ENCODE data around the gene WARS2.
"Not testable (repeated sequence)": the region's sequence is repeated elsewhere in the genome, so short reads cannot be mapped to it uniquely, and the experiment has no call there.

WARS2 gene

DNA sequence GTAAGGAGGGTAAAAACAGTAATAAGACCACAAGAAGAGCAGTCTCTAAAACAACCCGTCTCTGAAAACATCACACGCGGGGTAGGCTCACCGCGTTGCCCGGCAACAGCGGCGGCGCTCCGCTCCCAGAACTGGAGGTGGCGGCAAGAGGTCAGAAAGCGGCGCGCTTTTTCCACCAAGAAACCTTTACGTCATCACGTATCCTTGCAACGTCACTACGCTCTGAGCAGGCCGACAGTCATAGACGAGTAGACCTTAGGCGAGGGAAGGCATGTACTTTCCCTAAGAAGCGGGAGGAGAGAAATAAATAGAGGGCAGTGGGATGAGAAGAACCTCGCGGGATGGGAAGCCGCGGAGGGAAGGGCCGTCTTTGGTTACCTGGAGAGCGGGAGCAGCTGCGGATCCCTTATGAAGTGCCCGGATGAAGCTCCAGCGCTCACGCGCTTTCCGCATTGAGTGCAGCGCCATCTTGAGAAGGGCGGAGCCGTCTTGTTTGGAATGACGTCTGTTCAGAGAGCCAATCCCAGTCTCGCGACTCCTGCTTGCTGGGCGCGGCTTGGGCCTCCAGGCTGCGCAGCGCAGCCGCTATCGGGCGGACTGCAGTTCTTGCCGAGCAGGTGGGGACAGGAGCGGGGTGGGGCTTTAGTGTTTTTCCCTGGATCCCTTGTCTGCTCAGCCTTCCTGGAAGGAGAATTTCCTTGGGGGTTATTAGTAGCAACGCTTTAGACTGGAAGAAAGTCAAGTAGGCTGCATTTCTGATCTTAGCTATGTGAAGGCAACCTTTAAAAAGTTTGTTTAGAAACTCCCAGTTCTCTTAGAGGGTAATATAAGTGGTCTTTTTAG is at the start of gene WARS2:
TSS of gene WARS2 (minus strand) at position 477 of the 843 bp plus-strand sequence. CDS start at position 468, 9 bp downstream.
- DNase-seq (ENCODE audit: low read depth), result peak; percentile 98

DNA sequence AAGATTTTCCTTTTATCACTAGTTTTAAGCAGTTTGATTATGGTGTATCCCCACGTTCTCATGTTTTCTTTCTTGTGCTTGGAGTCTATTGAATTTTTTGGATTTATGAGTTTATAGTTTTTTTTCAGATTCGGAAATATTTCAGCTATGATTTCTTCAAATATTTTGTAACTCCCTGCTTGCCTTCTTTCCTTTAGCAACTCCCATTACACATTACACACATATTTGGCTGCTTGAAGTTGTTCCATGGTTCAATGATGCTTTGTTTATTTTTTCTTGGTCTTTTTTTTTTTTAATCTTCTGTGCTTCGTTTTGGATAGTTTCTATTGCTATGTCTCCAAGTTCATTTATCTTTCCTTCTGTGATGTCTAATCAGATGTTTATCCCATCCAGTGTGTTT is 48.5 kb upstream of the WARS2 start:
- DNase-seq (ENCODE audit: low read depth), result peak; percentile 56

DNA sequence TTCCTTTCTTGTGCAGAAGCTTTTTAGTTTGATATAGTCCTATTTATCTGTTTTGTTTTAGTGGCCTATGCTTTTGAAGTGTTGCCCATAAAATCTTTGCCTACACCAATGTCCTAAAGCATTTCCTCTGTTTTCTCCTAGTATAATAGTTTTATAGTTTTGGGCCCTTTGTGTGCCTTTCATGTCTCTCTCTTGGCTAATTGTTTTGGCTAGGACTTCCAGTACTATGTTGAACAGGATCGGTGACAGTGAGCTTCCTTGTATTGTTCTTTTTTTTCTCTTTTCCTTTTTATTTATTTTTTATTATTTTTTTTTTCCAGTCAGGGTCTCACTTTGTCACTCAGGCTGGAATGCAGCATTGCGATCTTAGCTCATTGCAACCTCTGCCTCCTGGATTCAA is 47.0 kb upstream of the WARS2 start:
- no peak for DNase-seq (ENCODE audit: low read depth)

DNA sequence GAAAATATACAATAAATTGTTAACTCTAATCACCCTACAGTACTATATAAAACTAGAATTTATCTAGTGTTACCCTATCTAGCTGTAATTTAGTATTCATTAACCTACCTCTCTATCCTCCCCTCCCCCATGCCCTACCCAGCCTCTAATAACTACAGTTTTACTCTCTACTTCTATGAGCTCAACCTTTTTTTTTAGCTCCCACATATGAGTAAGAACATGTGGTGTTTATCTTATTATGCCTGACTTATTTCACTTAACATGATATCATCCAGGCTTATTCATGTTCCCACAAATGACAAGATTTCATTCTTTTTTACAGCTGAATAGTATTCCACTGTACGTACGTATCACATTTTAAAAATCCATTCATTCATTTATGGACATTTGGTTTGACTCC is 46.0 kb upstream of the WARS2 start:
- DNase-seq (ENCODE audit: low read depth), result peak; percentile 7

DNA sequence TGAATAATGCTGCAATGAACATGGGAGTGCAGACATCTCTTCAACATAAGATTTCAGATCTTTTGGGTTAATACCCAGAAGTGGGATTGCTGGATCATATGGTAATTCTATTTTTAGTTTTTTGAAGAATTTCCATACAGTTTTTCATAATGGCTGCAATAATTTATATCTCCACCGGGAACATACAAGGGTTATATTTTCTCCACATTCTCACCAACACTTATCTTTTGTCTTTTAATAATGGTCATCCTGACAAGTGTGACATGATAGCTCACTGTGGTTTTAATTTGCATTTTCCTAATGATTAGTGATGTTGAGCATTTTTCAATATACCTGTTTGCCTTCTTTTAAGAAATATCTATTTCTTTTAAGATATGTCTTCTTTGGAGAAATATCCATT is 44.5 kb upstream of the WARS2 start:
- DNase-seq (ENCODE audit: low read depth), result no peak

DNA sequence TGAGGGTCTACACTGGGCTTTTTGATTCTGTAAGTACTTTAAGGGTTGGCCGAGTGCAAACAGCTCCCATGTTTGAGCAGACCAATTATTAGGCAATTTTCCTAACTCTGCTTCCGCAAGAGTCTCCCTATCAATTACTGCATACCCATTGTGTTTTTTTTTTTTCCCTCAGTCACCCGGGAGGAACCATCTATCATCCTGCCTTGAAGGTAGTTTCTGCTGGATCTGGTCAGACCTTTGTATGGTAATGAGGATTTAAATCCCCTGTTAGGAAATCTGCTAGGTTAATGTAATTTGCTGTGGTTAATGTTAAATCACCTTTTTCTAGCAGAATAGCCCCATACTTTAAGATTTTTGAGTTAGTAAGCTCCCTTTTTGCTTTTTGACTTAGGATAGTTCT is 40.8 kb upstream of the WARS2 start:
- no peak for DNase-seq (ENCODE audit: low read depth)

DNA sequence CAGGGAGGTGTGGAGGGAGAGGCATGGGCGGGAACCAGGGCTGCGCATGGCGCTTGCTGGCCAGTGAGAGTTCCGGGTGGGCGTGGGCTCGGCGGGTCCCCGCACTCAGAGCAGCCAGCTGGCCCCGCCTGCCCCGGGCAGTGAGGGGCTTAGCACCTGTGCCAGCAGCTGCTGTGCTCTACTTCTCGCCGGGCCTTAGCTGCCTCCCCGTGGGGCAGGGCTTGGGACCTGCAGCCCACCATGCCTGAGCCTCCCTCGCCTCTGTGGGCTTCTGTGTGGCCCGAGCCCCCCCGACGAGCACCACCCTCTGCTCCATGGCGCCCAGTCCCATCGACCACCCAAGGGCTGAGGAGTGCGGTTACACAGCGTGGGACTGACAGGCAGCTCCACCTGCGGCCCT is 38.6 kb upstream of the WARS2 start:
- no peak for DNase-seq (ENCODE audit: low read depth)

DNA sequence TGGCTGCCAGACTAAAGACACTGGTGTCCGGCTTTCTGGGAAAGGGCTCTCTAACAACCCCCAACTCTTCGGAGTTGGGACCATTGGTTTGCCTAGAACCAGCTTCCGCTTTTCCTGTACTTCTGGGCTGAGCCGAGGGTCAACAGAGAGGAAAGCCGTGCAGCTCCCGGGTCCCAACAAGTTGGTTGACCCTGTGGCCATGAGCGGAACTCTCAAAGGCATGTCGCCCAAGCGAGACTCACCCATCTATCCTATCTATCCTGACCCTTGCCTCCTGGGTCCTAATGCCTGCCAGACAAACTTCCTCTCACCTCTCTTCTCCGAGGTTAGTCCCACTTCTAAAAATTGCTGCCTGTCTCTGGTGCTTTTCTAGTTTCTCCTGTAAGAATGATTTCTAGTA is 32.5 kb upstream of the WARS2 start:
- not testable (repeated sequence) for DNase-seq (ENCODE audit: low read depth)

DNA sequence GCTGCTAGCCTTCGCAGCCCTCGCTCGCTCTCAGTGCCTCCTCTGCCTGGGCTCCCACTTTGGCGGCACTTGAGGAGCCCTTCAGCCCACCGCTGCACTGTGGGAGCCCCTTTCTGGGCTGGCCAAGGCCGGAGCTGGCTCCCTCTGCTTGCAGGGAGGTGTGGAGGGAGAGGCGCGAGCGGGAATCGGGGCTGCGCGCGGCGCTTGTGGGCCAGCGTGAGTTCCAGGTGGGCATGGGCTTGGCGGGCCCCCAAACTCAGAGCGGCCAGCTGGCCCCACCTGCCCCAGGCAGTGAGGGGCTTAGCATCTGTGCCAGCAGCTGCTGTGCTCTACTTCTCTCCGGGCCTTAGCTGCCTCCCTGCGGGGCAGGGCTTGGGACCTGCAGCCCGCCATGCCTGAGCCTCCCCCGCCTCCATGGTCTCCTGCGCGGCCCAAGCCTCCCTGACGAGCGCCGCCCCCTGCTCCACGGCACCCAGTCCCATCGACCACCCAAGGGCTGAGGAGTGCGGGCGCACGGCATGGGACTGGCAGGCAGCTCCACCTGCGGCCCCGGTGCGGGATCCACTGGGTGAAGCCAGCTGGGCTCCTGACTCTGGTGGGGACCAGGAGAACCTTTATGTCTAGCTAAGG is 31.0 kb upstream of the WARS2 start:
- DNase-seq (ENCODE audit: low read depth), result not testable (repeated sequence)

DNA sequence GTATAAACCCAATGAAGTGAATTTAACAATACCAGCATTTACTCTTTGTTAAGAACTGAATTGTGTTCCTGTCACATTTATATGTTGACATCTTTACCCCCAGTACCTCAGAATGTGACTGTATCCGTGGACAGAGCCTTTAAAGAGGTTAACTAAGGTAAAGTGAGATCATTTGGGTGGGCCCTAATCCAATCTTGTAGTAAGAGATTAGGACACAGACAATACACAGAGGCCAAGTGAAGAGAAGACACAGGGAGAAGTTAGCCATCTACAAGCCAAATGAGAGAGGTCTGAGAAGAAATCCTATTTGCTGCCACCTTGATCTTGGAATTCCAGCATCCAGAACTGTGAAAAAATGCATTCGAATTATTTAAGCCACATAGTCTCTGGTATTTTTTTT is 22.9 kb upstream of the WARS2 start:
- DNase-seq (ENCODE audit: low read depth), result no peak

DNA sequence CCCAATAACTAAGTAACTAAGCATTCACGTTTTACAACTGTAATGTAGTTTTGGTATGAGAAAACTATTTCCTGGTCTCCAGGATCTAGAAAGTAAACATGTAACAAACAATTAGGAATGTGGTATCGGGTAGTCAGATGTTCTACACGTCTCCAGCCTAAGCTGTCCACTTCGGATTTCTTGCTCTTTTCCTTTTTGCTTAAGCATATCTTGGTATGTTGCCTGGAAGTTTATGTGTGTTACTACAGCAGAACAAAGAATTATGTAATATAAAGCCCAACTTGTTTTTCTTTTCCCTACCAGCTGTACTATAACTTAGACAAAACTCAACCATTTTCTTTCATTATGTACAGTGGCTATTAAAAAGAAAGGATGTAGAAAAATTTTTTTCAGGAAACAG is 20.4 kb upstream of the WARS2 start:
- DNase-seq (ENCODE audit: low read depth), result peak; percentile 90

DNA sequence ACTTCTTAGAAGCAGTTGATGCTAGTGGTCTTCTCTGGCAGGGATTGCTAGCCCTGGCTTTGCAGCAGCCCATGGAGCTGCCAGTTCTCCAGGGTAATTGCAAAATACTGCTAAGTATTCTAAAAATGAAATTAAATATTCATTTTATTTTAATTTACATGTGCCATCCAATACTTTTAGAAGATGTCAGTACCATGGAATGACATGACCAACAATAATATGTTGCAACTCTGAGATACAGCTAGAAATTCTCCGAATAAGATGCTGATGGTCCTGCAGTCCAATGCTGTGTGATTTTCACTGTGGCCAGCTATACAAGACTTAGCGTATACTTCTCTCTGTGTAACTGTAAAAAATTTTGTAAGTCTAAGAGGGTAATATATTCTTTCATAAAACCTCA is 20.0 kb upstream of the WARS2 start:
- peak; percentile 42 for DNase-seq (ENCODE audit: low read depth)

DNA sequence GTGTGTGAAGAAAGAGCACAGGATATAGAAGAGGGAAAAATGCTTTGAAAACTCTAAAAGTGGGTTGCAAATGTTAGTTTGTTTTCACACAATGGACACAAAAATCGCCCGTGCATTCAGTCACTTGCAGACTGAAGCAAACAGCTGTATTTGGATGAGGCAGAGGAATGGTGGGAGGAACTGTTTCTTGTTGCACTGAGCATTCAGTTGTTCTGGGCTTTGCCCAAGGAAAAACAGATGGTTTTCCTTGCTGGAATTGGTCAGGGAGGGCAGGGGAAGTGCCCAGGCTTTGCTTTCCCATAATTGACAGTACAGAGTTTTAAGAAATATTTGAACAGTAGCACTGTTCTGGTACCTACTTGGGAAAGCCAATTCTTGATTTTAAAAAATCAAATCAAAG is 19.5 kb upstream of the WARS2 start:
- no peak for DNase-seq (ENCODE audit: low read depth)

DNA sequence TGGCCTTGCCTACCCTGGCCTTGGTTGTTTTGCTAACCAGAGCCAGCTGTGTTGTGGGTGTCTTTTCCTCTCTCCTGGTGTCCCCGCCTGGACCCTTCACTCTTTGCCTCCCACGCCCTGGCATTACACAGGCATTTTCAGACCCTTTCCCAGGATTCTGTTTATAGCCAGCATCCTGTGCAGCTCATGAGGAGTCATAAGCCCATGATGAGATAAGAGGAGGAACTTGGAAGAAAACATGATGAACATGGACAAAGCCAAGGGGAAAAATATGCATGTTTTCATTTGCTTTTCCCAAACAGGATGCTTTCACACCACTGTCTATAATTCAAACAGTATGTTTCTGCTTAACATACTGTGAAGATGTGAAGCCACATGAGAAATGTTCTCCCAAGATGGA is 18.7 kb upstream of the WARS2 start:
- DNase-seq (ENCODE audit: low read depth), result peak; percentile 22

DNA sequence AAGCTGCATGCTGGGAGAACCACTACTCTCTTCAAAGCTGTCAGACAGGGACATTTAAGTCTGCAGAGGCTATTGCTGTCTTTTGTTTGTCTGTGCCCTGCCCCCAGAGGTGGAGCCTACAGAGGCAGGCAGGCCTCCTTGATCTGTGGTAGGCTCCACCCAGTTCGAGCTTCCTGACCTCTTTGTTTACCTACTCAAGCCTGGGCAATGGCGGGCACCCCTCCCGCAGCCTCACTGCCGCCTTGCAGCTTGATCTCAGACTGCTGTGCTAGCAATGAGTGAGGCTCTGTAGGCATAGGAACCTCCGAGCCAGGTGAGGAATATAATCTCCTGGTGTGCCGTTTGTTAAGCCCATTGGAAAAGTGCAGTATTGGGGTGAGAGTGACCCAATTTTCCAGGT is 16.3 kb upstream of the WARS2 start:
- not testable (repeated sequence) for DNase-seq (ENCODE audit: low read depth)

DNA sequence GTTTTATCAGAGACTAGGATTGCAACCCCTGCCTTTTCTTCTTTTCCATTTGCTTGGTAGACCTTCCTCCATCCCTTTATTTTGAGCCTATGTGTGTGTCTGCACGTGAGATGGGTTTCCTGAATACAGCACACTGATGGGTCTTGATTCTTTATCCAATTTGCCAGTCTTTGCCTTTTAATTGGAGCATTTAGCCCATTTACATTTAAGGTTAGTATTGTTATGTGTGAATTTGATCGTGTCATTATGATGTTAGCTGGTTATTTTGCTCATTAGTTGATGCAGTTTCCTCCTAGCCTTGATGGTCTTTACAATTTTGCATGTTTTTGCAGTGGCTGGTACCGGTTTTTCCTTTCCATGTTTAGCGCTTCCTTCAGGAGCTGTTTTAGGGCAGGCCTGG is 14.6 kb upstream of the WARS2 start:
- not testable (repeated sequence) for DNase-seq (ENCODE audit: low read depth)

DNA sequence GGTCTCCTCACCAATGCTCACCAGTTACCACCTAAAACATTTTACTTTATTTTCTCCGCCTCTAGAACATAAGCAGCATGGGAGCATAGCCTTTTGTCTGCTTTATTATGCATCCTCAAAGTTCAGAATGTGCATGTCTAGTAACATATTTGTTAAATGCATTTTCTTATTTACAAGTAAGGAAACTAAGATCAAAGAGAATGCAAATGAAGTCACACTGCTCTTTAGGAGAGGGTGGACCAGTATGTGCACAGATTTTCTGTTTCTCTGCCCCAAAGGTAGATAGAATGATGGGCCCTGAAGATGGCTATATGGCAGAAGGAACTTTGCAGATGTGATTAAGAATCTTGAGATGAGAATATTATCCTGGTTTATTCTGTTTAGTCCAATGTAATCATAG is 9.7 kb upstream of the WARS2 start:
- no peak for DNase-seq (ENCODE audit: low read depth)

DNA sequence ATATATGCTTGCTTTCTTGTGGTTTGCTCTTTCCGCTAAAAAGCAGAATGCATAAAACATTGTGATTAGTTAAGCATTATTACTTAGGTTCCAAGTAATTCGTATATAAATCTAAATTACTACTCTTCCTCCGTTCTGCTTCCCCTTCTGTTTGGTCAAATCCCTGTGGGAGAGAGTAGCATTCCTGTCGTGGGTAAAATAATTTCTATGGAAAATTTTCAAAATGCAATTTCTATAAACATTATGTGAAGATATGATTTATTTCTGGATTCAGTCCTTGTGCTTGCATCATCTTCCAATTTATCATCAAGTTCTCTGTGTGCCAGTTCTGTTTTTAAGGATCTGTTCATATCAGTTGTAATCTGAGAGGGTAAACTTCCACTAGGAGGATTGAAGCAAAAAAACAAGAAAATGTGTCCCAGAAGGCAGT is 7.2 kb upstream of the WARS2 start:
- DNase-seq (ENCODE audit: low read depth), result peak; percentile 61

DNA sequence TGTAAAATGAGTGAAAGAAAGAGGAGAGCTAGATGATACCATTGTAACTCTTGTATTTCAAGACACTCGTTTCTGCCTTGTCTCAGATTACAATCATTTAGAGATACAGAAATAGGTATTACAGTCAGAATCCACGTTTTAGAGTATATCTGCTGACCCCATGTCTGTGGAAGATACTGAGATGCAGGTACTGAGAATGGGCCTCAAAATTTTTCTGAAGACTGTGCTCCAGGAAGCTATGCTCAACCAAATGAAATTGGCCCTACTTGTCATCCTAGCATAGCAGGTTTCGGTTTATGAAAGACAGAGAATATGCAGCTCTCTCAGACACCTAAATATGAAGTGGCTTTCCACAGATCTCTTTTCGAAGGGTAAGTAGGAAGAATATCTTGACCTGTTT is 6.0 kb upstream of the WARS2 start:
- no peak for DNase-seq (ENCODE audit: low read depth)

DNA sequence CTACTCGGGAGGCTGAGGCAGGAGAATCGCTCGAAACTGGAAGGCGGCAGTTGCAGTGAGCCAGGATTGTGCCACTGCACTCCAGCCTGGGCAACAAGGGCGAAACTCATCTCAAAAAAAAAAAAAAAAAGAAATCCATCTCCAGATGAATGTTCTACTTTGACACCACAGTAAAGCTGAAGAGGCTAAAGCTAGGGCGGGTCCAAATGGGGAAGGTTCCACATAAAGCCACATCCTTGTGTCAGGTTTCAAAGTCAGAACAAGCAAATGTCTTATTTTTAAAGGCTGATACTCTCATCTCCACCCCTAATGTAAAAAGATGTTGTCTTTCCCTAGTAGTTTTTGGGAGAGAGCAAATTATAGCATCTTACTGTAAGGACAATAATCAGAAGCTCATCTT is 4.4 kb upstream of the WARS2 start:
- DNase-seq (ENCODE audit: low read depth), result no peak

DNA sequence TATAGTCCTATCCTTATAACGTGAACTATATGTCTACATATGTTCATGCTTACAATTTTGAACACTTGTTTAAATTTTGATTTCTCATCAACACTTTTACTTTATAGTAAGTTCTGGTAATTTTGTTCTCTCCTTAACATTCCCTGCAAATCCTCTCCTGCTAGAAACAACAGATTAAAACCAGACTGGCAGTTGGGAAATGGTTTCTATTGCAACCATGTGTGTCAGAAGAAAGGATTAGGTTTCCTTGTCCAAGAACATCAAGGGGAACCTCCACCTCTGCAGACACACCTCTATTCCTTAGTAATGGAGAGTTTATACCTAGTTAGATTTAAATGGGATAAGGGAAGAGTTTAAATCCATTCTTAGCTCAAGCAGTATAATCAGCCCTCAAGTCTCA is 3.3 kb upstream of the WARS2 start:
- no peak for DNase-seq (ENCODE audit: low read depth)

DNA sequence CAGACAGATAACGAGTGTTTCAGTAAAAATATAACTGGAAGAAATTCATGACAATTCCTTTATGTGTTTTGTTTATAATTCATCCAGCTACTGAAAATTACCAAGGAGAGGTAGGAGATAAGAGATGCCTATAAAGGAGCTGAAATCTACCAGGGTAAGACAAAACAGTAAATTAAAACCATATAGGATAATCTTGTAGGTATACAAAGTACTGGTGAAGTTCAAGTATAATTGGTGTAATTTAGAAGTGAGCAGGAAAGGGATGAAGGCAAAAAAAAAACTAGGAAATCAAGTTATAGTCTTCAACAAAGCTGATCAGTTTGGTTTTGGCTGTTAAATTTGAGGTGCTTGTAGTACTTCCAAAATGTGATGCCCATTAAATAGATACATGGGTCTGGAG is 1.2 kb upstream of the WARS2 start:
- no peak for DNase-seq (ENCODE audit: low read depth)

DNA sequence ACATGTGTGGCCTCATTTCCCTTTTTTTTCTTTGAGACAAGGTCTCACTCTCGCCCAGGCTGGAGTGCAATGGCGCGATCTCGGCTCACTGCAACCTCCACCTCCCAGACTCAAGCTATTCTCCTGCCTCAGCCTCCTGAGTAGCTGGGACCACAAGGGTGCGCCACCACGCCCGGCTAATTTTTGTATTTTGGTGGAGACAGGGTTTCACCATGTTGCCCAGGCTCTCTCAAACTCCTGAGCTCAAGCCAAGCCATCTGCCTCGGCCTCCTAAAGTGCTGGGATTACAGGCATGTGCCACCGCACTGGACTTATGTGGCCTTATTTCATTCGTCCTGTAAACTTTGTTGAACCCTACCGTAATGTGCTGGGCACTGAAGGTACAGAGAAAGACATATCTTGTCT is 569 bp upstream of the WARS2 start:
- DNase-seq (ENCODE audit: low read depth), result no peak

DNA sequence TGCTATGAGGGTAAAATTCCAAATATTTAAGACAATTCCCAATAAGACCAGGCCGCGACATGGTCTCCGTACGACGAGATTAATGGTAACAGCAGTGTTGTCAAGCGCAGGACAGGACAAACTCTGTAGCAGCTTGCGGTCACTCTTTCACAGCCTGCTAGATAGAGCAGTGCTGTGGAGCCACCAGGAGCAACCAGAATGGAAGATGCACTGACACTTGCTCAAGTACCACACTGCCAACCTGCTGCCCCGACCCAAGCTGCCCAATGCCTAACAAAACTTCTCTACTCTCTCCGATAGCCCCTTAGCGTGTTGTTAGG is 636 bp downstream of the WARS2 start:
- no peak for DNase-seq (ENCODE audit: low read depth)
